ENCODE data around the gene SLC6A11.

Gene SLC6A11

DNA sequence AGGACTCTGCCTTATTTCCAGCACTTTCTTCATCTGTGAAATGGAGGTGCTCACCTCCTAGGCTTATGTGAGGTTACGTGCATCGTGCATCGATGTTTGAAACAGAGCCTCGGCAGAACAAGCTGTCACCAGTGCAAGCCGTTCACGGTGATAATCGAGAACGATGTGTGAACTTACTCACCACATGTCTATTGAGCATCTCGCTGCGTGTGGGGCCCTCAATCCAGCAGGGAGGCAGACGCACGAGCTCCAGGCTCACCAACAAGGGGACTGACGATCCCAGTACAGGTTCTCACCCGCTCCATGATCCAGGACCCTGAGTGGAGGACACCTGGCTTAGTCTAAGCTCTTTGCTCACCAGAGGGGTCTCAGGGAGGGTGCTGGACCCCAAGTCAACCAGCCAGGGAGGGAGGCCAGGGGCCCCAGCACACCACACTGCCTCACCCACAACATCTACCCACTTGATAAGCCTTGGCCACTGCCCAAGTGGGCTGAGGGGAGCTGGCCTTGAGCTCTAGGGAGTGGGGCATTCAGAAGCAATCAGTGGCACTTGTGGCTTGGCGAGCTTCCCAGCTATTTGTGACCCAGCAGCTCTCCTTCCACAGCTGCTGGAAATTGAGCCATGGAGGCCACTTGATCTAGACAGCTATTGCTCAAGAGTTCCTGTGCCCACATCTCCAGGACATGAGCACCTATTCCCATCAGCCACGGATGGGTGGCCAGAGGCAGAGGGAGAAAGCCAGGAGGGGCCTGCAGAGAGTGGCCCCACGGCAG is 142.1 kb downstream of the SLC6A11 start:
- no peak for DNase-seq

- DNase-seq, result no peak
Measured at GRCh38 chr3:10960255-10960654, 144.2 kb downstream of the SLC6A11 start.

- no peak for DNase-seq
Measured at GRCh38 chr3:10961921-10962320, 145.9 kb downstream of the SLC6A11 start.

DNA sequence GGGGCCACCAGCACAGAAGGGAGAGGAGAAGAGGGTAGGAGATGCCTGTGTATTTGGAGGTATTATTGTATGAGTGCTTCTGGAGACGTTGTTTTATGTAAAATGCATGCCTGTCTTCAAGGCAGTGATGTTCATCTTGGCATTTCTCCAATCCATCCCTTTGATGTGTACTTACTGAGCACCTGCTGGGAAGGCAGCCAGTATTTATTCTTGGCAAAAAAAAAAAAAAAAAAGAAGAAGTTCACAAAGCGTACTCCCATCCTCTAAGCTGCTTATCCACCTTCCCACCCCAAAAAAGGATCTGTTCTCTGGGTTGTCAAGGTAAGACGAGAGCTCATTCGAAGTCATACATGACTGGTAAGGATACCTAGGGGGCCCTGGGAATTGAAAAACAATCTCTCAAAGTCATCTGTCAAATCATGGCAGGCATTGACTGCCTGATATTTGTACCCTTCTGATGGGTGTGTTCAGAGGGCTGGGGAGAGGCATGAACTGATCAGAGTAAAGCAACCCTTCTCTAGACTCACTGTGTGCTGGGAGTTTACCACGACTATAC is 146.5 kb downstream of the SLC6A11 start:
- no peak for DNase-seq

- no peak for DNase-seq
Measured at GRCh38 chr3:10964537-10965167, 148.6 kb downstream of the SLC6A11 start.

- no peak for DNase-seq
Measured at GRCh38 chr3:10968401-10968800, 152.4 kb downstream of the SLC6A11 start.

GRCh38 chr3:10970306-10970960 is 154.4 kb downstream of the SLC6A11 start:
- no peak for DNase-seq

- no peak for DNase-seq
Measured at GRCh38 chr3:10972072-10972782, 156.2 kb downstream of the SLC6A11 start.

- DNase-seq, result no peak
Measured at GRCh38 chr3:10973046-10973595, 157.1 kb downstream of the SLC6A11 start.

- no peak for DNase-seq
Measured at GRCh38 chr3:10974131-10974530, 158.1 kb downstream of the SLC6A11 start.

- no peak for DNase-seq
Measured at GRCh38 chr3:10974746-10975375, 158.8 kb downstream of the SLC6A11 start.

GRCh38 chr3:10975695-10976234 is 159.7 kb downstream of the SLC6A11 start:
- no peak for DNase-seq

- no peak for DNase-seq
Measured at GRCh38 chr3:10976770-10977169, 160.7 kb downstream of the SLC6A11 start.

DNA sequence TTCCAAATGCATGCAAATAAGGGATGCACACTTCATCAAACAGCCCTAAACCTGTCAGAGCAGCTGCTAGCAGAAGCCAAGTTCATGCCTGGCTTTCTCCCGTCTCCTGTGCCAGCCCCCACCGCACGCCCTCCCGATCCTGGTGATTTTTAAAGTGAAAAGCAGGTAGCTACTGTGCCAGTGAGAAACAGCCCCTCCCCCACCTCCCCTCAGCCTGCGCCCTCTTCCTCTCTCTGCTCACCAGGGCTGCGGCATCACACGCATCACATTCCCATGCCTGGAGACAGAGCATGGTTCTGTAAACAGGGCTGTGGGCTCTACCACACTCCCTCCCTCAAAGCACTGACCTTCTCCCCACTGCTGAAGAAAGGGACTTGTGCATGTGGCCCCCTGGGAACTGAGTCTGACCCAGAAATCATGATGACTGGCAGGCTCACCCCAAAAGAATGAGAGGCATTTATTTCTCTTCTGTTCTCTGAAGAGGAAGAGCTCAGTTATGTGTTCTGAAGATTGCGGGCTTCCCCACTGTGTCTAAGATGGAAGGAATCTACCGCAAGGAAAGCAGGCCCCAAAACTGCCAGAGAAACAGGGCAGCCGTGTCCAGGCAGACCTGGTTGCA is 162.0 kb downstream of the SLC6A11 start:
- DNase-seq, result no peak

DNA sequence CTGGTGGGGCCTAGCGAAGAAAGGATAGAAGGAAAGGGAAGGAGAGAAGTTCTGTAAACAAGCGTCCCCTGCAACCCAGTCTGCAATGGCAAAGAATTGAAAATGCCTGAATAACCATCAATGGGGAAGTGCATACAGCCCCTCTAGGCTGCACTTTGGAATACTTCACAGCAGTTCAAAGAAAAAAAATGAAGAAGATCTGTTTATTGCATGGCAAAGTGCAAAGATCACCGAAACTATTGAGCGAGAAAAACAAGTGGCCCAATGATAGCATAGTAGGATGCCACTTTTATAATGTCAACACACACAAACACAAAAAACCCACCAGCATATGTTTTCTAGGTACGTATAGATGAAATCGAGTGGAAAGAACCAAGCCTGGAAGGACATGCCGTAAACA is 162.9 kb downstream of the SLC6A11 start:
- DNase-seq, result no peak

DNA sequence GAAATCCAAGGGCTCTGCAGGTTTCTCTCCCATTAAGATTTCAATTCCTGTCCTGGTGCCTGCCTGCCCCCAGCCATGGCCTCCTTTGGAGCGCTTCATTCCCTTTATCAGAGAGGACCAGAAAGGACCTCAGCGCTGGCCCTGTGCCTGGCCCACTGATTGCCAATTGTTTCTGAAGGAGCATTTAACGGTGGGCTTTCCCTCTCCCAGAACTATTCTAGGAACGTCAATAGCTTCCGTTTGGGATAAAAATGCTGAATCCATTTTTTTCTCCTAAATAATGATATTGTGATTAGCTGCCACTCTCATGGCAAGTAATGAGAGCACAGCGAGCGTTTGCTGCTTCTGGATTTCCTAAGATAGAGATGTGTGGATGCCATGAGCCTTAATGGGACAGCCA is 164.3 kb downstream of the SLC6A11 start:
- no peak for DNase-seq

DNA sequence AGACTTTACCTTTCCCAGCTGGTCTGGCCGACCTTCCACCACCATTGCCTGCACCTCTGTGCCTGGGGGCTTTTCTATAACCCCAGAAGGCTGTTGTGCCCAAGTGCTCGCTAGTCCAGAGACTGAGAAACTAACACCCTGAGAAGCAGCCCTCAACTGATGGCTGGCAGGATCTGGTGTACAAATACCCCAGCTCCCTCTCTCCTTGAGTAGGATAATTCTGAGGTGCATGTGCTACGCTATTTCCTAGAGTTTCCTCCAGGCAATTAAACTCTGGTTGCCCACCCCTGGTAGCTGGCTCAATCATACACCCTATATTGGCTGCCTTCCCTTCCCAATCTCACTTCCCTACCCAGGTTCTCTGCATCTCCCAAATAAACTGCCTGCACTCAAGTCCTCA is 165.0 kb downstream of the SLC6A11 start:
- DNase-seq, result no peak

- no peak for DNase-seq
Measured at GRCh38 chr3:10981961-10982360, 165.9 kb downstream of the SLC6A11 start.

DNA sequence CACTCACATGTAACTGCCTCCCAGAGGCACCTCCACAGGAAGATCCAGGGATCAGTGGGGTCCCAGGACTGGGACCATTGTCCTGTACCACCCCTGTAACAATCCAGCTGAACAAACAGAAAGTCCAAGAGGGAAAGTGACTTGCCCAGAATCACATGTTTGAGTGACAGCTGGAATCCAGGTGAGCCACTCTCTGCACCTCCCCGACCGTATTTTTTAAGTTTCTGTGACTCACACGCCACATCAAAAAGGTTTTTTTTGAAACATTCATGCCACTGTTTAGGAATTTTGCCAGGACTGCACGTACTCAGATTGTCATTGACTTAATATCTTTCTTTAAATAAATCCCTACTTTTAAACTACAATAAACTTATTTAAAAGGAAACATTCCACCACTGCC is 166.8 kb downstream of the SLC6A11 start:
- no peak for DNase-seq

GRCh38 chr3:10983219-10983916 is 167.3 kb downstream of the SLC6A11 start:
- no peak for DNase-seq

GRCh38 chr3:10984371-10984896 is 168.4 kb downstream of the SLC6A11 start:
- no peak for DNase-seq

All from activated gamma-delta T cell treated with Interleukin-2 at 50 U/mL for 16 hours (primary cell).